ENCODE data around the gene LILRA5. TPM values are rescaled to one million over a fixed set of nuclear protein-coding genes. Genes with fewer than 3 reads are reported as not detected.
A peak's percentile ranks its signal among the peaks of the same experiment; 100 is the strongest.
"Not testable (repeated sequence)": the region's sequence is repeated elsewhere in the genome, so short reads cannot be mapped to it uniquely, and the experiment has no call there.

LILRA5 gene
- total RNA-seq (2021) (not detected in 2 replicates), Bru-seq, nascent RNA (not detected), BruChase-seq, experiment 1, labeled RNA remaining after a 2-hour chase (not detected), BruChase-seq, experiment 2, labeled RNA remaining after a 6-hour chase (not detected)
- long read RNA-seq = 0 reads

GRCh38 chr19:54312436-54313377 is at the start of gene LILRA5:
TSS of gene LILRA5 (minus strand) at chr19:54313166. CDS start at chr19:54313019, 147 bp downstream.
- no peak within 1 kb of the TSS for H3K4me2 ChIP-seq
- POLR2A ChIA-PET (ENCODE audit: unreplicated experiment) = no interaction called here
- H3K9me2 ChIP-seq (ENCODE audit: insufficient read depth) = no peaks in the 10 kb centered on the region
- H3K79me2 ChIP-seq (ENCODE audit: low read depth) = no peaks in the 10 kb centered on the region
- H3K4me1 ChIP-seq (replicated peaks; ENCODE audit: insufficient read depth) = no peaks in the 10 kb centered on the region
- no peak within 1 kb of the TSS for H3K27ac ChIP-seq
- BruUV-seq (replicated peaks) = no TSS peak
- H2AFZ ChIP-seq = no peak within 1 kb of the TSS
- H4K20me1 ChIP-seq (ENCODE audit: insufficient read depth) = no peaks in the 10 kb centered on the region
- H3K36me3 ChIP-seq (ENCODE audit: low read depth) = no peaks in the 10 kb centered on the region
- intact Hi-C loops (cut with micrococcal nuclease; ENCODE audit: unreplicated experiment) = no loop called here
- no peaks in the 10 kb centered on the region for H3K9me3 ChIP-seq (ENCODE audit: insufficient read depth, low read depth)
- no peak for DNase-seq
- peaks cover 88% of the 10 kb centered on the region for H3K27me3 ChIP-seq (ENCODE audit: insufficient read depth, low read depth)
- TF ChIP-seq CTCF (conservative IDR thresholded peaks at IDR 0.05) = no peak
- TF ChIP-seq EZH2 (IDR thresholded peaks at IDR 0.05; ENCODE audit: low read depth) = no peak
- H3K4me3 ChIP-seq = no peak within 1 kb of the TSS
- H3F3A ChIP-seq (ENCODE audit: insufficient read depth, low read depth) = no peaks in the 10 kb centered on the region
- CTCF ChIA-PET = no interaction called here

DNA sequence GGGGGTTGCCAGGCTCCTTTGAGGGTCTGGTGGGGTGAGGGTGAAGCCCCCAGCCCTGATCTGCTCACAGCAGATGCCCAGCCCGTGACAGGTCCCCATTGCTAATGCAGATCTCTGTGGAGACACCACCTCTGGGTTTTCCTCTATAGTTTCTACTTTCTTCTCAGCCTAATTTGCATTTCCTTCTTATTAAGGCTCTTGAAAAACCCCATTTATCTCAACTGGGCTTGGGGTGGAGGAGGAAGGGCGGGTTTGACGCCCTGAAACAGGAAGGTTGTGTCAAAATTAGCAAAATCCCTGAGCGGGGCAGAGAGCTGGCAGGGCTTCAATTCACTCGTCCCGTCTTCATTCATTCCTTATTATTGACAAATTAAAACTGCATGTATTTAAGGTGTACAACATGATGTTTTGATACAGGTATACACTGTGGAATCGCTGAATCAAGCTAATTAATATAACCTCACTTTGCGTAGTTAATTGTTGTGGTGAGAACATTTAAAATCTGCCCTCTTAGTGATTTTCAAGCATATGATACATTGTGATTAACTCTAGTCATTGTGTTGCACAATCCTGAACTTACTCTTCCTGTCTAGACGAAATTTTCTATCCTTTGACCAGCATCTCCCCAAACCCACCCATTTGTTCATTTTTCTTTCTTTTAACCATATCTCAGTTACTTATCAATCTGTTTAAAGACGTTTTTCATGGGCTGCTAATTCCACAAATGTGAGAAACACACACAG is 48.9 kb upstream of the LILRA5 start:
- H3K4me1 ChIP-seq (replicated peaks; ENCODE audit: insufficient read depth); intact Hi-C loops (cut with micrococcal nuclease; ENCODE audit: unreplicated experiment); DNase-seq; H2AFZ ChIP-seq; H3K79me2 ChIP-seq (ENCODE audit: low read depth); H4K20me1 ChIP-seq (ENCODE audit: insufficient read depth); POLR2A ChIA-PET (ENCODE audit: unreplicated experiment); H3K9me2 ChIP-seq (ENCODE audit: insufficient read depth); H3F3A ChIP-seq (ENCODE audit: insufficient read depth, low read depth); H3K4me2 ChIP-seq; CTCF ChIA-PET; H3K36me3 ChIP-seq (ENCODE audit: low read depth); BruUV-seq (replicated peaks); H3K27ac ChIP-seq; H3K4me3 ChIP-seq; H3K9me3 ChIP-seq (ENCODE audit: insufficient read depth, low read depth): not testable (repeated sequence)
- H3K27me3 ChIP-seq (ENCODE audit: insufficient read depth, low read depth) = peaks cover 59% of the 10 kb centered on the region

DNA sequence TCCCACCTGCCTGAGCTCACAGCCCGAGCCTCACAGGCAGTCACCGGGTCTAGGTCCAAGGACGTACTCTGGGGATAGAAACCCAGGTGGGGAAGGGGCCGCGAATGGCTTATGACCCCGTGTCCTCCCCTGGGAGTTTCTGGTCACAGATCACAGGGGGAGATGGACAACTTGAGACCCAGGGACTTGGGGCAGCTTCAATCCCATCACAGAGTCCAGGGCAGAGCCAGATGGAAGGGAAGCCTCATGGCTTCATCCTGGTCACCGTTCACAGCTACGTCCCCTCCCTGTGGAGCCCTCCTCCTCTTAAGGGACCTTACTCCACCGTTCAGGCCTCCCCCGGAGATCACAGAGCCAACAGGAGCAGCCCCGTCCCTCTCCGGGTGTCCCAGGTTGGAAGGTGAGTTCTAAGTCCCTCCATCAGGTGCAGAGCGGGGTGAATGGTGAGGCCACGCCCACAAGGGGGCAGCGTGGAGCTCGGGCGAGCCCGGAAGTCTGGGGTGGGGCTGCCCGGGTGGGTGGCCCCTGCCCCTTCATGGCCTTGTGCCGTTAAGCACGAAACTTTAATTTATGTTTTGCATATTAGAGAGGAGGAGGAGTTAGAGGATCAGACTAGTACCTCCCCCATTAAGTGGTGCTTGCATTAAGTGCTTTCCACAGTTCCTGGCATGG is 46.3 kb upstream of the LILRA5 start:
- TF ChIP-seq CTCF (conservative IDR thresholded peaks at IDR 0.05) = peak; percentile 35; the same call in 1 of the 2 replicates
- H3K9me3 ChIP-seq (ENCODE audit: insufficient read depth, low read depth); H3K4me3 ChIP-seq; BruUV-seq (replicated peaks); POLR2A ChIA-PET (ENCODE audit: unreplicated experiment); H2AFZ ChIP-seq; H3K4me1 ChIP-seq (replicated peaks; ENCODE audit: insufficient read depth); H3K9me2 ChIP-seq (ENCODE audit: insufficient read depth); H3K4me2 ChIP-seq; intact Hi-C loops (cut with micrococcal nuclease; ENCODE audit: unreplicated experiment); CTCF ChIA-PET; H3F3A ChIP-seq (ENCODE audit: insufficient read depth, low read depth); H3K79me2 ChIP-seq (ENCODE audit: low read depth); H4K20me1 ChIP-seq (ENCODE audit: insufficient read depth); H3K36me3 ChIP-seq (ENCODE audit: low read depth); H3K27ac ChIP-seq: not testable (repeated sequence)
- DNase-seq = peak in 1 of 2 experiments; percentile 29
- peaks cover 59% of the 10 kb centered on the region for H3K27me3 ChIP-seq (ENCODE audit: insufficient read depth, low read depth)

All from PC-9 (cell line).